Activated CD4-positive, alpha-beta T cell treated with anti-CD3 and anti-CD28 coated beads, Interleukin-2, amount 50 U/mL, for 16 hours (primary cell): ENCODE measurements around the gene URI1.
"Not testable (repeated sequence)": the region's sequence is repeated elsewhere in the genome, so short reads cannot be mapped to it uniquely, and the experiment has no call there.

ENCODE experiments used
- DNase-seq: peaks from one replicate; pipeline ENCODE4 v3.0.0-alpha.2; 2020

The URI1 gene

DNA sequence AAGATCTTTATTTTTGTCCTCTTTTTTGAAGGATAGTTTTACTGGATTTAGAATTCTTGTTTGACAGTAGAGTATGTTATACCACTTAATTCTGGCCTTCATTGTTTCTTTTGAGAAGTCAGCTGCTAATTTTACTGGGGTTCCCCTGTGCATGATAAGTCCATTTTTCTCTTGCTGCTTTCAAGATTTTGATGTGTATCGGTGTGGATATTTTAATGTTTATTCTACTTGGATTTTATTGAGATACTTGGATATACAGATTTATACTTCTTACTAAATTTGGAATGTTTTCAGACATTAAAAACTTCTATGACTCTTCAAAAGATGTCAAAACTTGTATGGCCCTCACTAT is 86.9 kb downstream of the URI1 start:
- DNase-seq, result no peak

DNA sequence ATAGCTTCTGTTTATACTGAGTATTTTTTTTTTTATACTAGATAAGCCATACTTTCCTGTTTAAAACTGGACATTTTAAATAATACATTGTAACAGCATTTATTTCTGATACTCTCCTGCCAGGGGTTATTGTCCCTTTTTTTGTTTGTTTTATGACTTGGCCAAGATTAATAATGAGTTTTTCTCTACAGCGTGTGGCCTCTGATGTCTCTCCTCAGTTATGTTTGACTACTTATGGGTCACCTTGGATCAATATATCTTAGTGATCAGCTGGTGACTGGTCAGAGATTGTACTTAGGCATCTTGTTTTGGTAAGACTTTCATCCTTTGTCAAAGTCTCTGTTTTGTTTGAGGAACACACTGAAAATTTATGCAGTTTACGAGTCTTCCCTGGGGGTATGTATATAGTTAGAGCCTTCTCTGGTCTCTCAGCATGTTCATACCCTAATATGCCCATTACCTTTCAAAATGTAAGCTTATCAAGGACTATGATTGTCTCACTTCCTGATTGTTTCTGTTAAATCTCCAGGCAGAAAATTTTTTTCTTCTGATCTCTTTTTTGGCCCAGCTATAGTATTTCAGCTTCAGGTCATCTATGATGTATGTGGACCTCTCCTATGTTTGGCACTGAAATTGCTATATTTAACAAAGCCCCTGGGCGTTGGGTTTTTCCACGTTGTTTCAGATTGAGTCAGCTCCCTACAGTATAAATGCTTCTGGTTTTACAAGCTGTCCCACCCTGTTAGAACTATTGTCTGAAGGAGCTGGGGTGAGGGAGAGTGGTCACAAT is 87.9 kb downstream of the URI1 start:
- peak; percentile 54 for DNase-seq

DNA sequence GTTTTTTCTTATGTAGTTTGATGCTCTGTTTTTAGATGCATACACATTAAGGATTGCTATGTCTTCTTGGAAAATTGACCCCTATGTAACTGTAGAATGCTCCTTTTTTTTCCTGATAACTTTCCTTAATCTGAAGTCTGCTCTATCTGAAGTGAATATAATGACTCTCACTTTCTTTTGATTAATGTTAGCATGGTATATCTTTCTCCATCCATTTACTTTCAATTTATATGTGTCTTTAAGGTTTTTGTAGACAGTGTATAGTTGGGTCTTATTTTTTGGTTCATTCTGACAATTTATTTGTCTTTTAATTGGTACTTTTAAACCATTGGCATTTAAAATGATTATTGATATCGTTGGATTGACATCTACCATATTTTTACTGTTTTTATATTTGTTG is 92.3 kb downstream of the URI1 start:
- no peak for DNase-seq

DNA sequence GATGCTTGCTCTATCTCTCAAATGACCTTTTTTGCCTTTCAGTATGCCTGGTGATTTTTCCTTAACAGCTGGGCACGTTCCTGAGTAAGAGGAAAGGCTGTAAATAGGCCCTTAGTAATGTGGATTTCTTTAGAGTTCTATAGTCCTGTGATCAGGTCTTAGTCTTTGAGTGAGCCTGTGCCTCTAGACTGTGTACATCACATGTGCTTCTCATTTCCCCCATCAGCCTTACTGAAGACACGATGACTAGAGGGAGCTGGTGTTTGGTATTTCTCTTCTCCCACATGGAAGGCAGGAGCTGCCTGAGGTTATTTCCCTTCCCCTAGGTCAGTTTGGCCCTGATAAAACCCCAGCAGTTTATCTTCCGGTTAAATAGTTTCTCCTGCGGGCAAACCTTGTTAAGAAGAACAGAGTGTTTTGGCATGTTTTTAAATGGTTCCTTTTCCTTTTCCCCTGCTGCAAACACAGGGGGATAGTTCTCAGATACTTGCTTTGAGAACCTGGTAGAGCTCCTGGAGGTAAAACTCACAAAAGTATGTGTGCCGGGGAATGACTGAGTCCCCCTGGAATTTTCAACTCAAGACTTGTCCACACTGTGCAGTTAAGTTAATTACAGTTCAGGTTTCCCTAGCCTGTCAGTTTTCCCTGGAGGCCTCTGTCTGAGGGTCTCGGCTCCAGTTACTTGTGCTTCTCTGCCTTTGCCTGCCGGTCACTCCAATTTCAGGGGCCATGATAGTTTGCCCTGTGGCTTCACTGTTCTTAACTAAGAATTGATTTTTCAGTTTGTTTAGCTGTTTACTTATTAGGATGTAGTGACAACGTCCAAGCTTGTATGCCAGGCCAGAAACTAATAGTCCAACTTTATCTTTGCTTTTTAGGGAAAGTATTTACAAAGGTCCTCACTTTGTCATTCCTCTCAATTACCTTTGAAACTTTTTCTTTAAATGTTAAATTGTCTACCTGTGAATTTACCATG is 94.4 kb downstream of the URI1 start:
- no peak for DNase-seq

DNA sequence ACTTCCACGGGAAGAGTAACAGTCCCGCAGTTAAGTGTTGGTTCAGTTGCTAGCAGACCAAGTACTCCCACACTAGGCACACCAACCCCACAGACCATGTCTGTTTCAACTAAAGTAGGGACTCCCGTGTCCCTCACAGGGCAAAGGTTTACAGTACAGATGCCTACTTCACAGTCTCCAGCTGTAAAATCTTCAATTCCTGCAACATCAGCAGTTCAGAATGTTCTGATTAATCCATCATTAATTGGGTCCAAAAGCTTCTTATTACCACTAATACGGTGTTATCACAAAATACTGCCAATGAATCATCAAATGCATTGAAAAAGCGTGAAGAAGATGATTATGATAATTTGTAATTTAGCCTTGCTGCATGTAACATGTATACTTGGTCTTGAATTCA is 95.8 kb downstream of the URI1 start:
- no peak for DNase-seq

DNA sequence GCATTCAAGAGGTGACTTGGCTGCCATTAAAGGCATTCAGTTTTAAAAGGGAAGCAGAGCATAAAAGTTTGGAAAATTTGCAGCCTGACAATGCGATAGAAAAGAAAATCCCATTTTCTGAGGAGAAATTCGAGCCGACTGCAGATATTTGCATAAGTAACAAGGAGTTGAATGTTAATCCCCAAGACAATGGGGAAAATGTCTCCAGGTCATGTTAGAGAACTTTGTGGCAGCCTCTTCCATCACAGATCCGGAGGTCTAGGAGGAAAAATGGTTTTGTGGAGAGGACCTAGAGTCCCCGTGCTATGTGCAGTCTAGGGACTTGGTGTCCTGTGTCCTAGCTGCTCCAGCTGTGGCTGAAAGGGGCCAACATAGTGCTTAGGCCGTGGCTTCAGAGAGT is 99.9 kb downstream of the URI1 start:
- not testable (repeated sequence) for DNase-seq

DNA sequence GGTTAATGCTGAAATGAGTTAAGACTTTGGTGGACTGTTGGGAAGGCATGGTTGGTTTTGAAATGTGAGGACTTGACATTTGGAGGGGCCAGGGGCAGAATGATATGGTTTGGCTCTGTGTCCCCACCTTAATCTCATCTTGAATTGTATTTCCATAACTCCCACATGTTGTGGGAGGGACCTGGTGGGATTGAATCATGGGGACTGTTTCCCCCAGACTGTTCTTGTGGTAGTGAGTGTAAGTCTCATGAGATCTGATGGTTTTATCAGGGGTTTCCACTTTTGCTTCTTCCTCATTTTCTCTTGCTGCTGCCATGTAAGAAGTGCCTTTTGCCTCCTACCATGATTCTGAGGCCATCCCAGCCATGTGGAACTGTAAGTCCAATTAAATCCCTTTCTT is 101.0 kb downstream of the URI1 start:
- not testable (repeated sequence) for DNase-seq

DNA sequence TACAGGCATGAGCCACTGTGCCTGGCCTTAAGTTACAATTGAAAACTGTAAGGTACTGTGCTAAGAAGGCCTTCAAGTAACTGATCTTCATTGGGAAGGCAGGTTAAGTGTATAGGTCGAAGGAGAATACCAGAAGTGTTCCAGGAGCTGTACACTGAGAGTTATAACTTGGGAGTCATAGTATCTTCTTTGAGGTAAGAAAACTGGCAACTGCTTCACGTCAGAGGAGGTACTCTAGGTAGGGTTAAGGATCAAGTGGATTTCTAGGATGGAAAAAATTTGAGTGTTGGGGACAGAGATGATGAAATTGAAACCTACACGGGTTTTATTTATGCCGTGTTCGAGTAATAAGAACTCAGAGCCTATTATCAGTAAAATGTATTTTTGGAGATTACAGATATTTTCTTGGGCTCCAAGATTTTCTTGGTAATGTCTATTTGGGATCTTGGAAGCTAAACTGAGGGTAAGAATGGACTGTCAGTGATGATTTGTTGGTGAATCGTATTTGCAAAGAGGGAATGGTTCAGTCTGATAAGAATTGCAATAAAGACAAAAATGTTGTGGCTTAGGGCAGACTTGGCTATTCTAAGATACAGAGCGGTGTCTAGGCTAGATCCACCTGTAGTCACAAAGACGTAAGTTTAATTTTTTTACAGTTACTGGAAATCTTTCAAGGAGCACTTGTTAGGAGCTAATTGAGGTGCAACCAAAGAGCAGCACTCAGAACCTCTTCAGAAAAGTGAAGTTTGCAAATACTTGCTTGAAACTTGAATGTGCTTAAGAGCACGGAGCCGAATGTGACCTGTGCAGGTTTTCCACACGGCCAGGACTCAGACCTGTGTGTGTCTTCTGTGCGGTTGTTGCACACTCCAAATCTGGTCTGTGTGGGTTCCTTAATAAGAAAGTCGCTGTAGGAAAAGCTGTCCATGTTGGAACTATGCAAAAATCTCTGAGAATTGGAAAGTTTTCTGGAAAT is 102.5 kb downstream of the URI1 start:
- no peak for DNase-seq

DNA sequence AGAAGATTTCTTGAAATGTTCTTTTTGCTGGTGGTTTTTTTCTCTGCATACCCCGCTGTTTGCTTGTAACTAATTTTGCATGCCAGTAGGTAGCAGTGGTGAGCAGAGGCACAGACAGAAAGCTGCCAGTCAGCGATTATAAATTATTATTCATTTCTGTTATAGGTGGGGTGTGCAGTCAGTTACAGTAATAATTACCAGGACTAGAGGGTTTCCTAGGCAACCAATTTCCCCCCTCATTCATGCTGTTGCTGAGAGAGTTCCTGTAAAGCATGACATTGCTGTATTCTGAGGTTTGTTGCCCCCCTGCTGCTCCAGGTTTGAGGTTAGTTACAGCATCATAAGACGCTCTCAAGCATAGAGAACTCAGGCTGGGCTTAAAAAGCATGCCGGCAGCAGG is 104.5 kb downstream of the URI1 start:
- DNase-seq, result peak; percentile 8

DNA sequence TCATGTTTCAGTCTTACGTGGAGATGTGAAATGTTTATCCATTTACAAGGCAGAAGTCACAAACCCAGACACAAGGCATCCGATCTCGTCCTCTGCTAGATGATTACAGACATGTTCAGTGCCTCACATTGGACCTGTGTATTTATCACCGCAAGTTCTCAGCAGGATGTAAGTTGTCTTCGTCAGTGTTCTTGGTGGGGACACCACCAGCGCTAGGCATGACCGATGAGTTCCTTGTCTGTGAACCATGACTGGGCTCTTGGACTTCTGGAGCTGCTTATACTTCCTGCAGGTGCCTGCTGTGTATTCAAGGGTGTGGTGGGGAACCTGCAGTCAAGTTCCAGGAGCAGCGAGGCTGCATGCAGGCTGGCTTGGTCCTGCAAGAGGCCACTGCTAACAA is 105.4 kb downstream of the URI1 start:
- no peak for DNase-seq

DNA sequence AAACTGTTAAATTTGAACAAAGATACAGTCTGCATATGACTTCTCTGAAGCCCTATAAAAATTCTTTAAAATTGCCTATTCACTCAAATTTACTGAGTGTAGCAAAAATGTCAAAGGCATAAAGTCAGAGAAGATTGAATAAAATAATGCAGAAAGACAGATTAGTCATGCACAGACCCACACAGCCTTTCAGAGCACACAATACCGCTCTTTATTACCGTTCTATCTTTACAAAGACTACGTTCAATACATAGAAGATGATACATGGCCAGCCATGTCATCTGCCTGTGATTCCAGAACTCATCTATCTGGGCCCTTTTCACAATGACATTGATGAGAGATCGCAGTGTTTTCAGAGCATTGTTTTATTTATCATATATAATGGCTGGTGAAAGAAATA is 107.2 kb downstream of the URI1 start:
- no peak for DNase-seq

DNA sequence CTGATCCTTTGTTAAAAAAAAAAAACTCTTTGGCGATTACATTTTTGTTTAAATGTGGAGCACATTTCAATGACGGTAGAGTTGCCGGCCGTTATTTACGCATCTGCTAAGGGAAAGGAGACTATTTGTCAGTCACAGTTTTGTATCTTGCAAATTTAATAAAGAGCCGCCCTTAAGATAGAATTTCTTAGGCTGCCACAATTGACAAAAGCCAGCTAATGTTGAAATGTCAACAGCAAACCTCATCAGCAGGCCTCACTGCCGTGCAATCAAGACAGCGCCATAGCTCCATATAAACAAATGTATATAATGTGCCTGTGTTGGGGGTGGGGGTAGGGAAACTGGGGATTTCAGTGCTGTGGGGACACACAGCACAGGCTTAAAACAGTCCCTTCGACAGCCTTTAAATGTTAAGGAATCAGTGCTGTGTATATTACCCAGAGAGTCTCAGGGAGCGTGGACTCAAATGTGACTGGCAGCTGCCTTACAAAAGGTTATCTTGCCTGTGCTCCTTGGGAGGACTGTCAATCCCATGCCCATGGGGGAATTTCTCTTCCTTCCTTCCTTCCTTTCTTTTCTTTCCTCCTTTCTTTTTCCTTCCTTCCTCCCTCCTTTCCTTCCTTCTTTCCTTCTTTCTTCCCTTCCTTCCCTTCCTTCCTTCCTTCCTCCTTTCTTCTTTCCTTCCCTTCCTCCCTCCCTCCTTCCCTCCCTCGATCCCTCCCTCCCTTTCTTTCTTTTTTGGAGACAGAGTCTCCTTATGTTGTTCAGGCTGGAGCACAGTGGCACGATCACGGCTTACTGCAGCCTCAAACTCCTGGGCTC is 108.0 kb downstream of the URI1 start:
- no peak for DNase-seq

DNA sequence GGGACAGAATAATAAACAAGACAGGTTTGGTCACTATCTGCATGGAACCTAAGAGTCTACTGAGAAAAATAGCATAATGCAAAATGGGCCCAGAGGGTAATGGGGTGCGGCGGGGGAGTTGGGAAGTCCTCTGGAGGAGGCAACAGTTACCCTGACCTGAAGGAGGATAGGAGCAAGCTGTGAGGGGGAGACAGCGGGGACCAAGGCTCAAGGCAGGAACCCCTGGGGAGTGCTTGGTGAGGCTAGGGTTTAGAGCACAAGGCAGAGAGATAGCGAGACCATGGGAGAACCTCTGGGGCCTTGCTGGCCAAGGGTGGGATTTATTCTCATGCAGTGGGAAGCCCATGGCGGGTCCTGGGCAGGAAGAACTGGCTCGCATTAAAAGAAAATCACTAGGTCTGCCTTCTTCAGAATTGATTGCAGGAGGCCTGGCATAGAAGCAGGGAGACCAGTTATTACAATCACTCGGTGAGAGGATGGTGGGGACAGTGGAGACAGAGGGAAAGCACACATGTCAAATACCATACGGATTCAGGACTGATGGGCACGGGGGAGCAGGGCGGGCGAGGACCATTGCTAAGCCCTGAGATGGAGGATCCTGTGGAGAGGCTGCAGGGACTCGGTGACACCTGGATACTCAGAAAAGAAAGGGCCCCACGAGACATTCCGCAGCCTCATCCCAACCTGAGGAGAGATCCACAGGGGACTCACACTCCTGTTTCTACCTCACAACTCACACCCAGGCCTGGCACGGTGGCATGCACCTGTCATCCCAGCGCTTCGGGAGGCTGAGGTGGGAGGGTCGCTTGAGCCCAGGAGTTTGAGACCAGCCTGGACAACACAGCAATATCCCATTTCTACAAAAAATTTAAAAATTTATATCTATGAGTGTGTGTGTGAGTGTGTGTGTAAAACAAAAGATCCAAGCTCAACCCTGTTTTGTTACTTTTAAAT is 110.4 kb downstream of the URI1 start:
- DNase-seq, result no peak

DNA sequence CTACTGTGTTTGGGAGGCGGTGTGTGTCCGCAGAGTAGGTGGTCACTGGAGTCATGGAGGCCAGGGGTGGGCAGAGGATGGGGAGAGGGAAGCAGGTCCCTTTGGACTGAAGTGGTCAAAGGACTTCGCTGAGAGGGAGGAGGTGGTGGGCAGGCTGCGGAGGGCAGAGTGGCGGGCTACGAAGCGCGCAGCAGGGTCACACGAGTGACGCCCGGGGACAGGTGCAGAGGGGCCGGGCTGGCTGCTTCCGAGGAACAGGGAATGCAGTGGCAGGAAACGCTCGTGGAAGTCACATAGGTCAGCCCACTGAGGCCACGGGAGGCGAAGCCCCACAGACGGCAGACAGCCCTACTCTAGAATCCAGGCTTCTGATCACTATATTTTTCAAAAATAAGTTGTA is 111.5 kb downstream of the URI1 start:
- no peak for DNase-seq

DNA sequence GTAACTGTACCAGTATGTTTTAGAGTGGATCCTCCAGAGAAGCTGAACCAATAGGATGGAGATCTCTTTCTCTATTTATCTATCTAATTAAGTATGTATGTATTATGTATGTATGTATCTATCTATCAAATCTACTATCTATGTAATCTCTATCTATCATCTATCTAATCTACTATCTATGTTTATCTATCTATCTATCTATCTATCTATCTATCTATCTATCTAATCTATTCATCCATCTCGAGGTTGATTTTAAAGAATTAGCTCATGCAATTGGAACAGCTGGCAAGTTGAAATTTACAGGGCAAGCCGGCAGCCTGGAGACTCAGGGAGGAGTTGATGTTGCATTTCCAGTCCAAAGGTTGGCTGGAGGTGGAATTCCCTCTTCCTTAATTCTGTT is 112.2 kb downstream of the URI1 start:
- no peak for DNase-seq

DNA sequence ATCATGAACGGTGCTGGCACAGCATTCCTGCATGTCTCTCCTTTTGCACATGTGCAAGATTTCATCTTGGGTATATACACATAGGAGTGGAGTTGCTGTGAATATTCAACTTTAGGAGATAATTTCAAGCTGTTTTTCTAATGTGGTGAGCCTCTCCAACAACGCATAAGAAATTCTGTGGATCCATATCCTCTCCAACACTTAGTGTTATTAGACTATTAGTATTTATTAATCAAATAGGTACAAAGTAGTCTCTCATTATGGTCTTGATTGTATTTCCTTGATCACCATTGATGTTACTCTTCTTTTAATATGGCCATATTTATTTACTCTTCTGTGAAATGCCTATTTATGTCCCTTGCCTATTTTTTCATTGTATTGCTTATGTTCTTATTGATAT is 114.5 kb downstream of the URI1 start:
- DNase-seq, result no peak

DNA sequence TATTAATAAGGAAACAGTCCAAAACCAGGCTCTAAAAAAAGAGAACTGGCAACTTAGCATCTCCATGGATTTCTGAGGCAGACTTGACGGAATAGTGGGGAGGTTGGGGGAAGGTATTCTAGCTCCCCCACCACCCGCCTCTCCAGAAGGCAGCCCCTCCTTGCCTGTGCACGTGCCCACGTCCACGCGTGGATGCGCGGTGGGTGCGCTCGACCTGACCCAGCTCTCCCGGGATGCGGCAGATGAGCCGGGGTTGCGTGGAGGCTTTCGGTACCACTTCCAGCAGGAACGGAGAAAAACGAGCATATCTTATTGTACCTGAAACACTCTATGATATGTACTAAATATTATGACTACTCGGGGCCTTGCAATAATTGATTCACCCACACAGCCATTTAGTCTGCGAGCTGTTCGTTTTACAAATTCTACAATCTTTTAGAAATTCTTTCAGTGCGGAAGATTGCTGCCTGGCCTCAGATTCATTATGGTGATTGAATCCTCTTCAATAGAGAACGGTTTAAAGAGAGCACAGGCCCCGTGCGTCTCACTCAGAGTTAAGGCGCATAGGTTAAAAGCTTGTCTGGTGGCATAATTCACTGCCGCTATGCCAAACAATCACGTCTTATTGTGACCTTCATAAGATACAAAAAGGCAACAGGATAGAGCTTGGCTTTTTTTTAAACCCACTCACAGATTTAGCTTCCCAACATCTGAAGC is 117.9 kb downstream of the URI1 start:
- DNase-seq, result no peak

DNA sequence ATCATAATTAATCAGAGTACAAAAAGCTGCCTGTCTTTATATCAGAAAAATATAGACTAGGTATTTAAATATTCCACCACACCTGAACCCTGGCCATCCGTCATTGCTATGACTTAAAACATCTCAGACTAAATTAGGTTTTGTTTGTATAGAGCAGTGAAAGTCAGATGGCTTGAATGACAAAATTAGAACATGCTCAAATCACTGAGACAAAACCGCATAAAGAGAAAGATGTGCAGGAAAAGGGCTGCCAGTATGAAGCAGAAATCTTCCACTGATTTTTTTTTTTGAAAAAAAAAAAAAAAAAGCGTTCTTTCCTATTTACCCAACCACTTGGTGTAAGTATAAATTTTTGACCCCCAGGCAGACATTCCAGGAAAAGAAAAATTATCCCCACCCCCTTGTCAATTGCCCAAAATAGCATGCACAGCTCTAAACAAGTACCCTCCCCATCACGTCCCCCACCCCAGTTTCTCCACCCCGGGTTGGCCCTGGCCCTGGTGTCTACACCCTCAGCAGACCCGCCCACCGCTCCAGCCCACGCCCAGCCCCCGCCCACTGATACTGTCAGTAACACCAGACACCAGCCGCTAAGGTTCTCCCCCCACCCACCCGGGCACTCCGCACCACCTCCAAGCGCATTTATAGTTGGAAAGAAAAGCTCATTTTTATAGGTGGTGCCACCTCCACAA is 118.6 kb downstream of the URI1 start:
- no peak for DNase-seq
